ENCODE data around the gene NDUFS6. TPM values are rescaled to one million over a fixed set of nuclear protein-coding genes. Genes with fewer than 3 reads are reported as not detected.
"Not testable (repeated sequence)": the region's sequence is repeated elsewhere in the genome, so short reads cannot be mapped to it uniquely, and the experiment has no call there.

NDUFS6 gene
- total RNA-seq, 1 experiment from 2014 or later = 88.0 TPM

GRCh38 chr5:1815881-1816292 is 14.7 kb downstream of the NDUFS6 start:
- no peak for DNase-seq (ENCODE audit: low spot score)

GRCh38 chr5:1816495-1817089 is 15.4 kb downstream of the NDUFS6 start:
- DNase-seq (ENCODE audit: low spot score) = not testable (repeated sequence)

- no peak for DNase-seq (ENCODE audit: low spot score)
Observed at GRCh38 chr5:1817261-1818043, 16.2 kb downstream of the NDUFS6 start.

GRCh38 chr5:1818784-1819183 is 17.6 kb downstream of the NDUFS6 start:
- DNase-seq (ENCODE audit: low spot score) = no peak

- no peak for DNase-seq (ENCODE audit: low spot score)
Observed at GRCh38 chr5:1819458-1819857, 18.3 kb downstream of the NDUFS6 start.

GRCh38 chr5:1820381-1820780 is 19.2 kb downstream of the NDUFS6 start:
- DNase-seq (ENCODE audit: low spot score) = no peak

- no peak for DNase-seq (ENCODE audit: low spot score)
Observed at GRCh38 chr5:1820926-1821325, 19.7 kb downstream of the NDUFS6 start.

GRCh38 chr5:1821862-1822261 is 20.7 kb downstream of the NDUFS6 start:
- DNase-seq (ENCODE audit: low spot score) = no peak

GRCh38 chr5:1823381-1824034 is 22.3 kb downstream of the NDUFS6 start:
- DNase-seq (ENCODE audit: low spot score) = no peak

GRCh38 chr5:1824109-1824821 is 23.1 kb downstream of the NDUFS6 start:
- no peak for DNase-seq (ENCODE audit: low spot score)

GRCh38 chr5:1824903-1825841 is 24.0 kb downstream of the NDUFS6 start:
- no peak for DNase-seq (ENCODE audit: low spot score)

GRCh38 chr5:1826235-1826980 is 25.2 kb downstream of the NDUFS6 start:
- no peak for DNase-seq (ENCODE audit: low spot score)

- no peak for DNase-seq (ENCODE audit: low spot score)
Observed at GRCh38 chr5:1827025-1827885, 26.0 kb downstream of the NDUFS6 start.

GRCh38 chr5:1827886-1828397 is 26.7 kb downstream of the NDUFS6 start:
- DNase-seq (ENCODE audit: low spot score) = no peak

- no peak for DNase-seq (ENCODE audit: low spot score)
Observed at GRCh38 chr5:1830571-1831228, 29.5 kb downstream of the NDUFS6 start.

- DNase-seq (ENCODE audit: low spot score) = no peak
Observed at GRCh38 chr5:1831257-1831656, 30.1 kb downstream of the NDUFS6 start.

- no peak for DNase-seq (ENCODE audit: low spot score)
Observed at GRCh38 chr5:1831677-1832313, 30.6 kb downstream of the NDUFS6 start.
